GM18873 (cell line): Measurements from ENCODE around the gene HBM.
"Not testable (repeated sequence)": the region's sequence is repeated elsewhere in the genome, so short reads cannot be mapped to it uniquely, and the experiment has no call there.

ENCODE experiments used
- ATAC-seq: cut with Tn5 transposase; IDR thresholded peaks from one replicate; pipeline ENCODE4 v1.9.1; 2021; ENCODE audit warnings: mild to moderate bottlenecking, moderate library complexity, moderate number of reproducible peaks; ENCODE audit not compliant: unreplicated experiment, low FRiP score

The HBM gene

GRCh38 chr16:144797-145252 lies 21.0 kb upstream of the HBM start:
- ATAC-seq, result no peak

- no peak for ATAC-seq
These were observed 19.1 kb upstream of the HBM start for GRCh38 chr16:146646-147045.

GRCh38 chr16:149024-149660 lies 16.6 kb upstream of the HBM start:
- ATAC-seq, result no peak

GRCh38 chr16:152141-153128 lies 13.3 kb upstream of the HBM start, which contains the start of gene HBZ:
HBZ (plus strand) TSS chr16:152644; CDS start chr16:152910, 266 bp downstream.
- no peak for ATAC-seq

- ATAC-seq, result not testable (repeated sequence)
These were observed 12.7 kb upstream of the HBM start for GRCh38 chr16:153129-153521.

- ATAC-seq, result not testable (repeated sequence)
These were observed 12.1 kb upstream of the HBM start for GRCh38 chr16:153550-154216.

- no peak for ATAC-seq
These were observed 11.4 kb upstream of the HBM start for GRCh38 chr16:154217-155030.

- no peak for ATAC-seq
These were observed 10.8 kb upstream of the HBM start for GRCh38 chr16:155031-155398.

GRCh38 chr16:159136-159849 lies 6.5 kb upstream of the HBM start:
- ATAC-seq, result no peak

- not testable (repeated sequence) for ATAC-seq
These were observed 5.5 kb upstream of the HBM start for GRCh38 chr16:160242-160641.

GRCh38 chr16:160691-161190 lies 5.0 kb upstream of the HBM start:
- ATAC-seq, result no peak

GRCh38 chr16:162271-162991 lies 3.3 kb upstream of the HBM start:
- no peak for ATAC-seq

GRCh38 chr16:163139-163538 lies 2.6 kb upstream of the HBM start:
- ATAC-seq, result not testable (repeated sequence)

GRCh38 chr16:163696-164095 lies 2.1 kb upstream of the HBM start:
- ATAC-seq, result not testable (repeated sequence)

GRCh38 chr16:164134-164823 lies 1.5 kb upstream of the HBM start:
- ATAC-seq, result not testable (repeated sequence)

GRCh38 chr16:164827-165538 lies 795 bp upstream of the HBM start:
- no peak for ATAC-seq

- no peak for ATAC-seq
These were observed 770 bp downstream of the HBM start for GRCh38 chr16:166375-167121.
